Fibroblast of the conjunctiva (primary cell): Measurements from ENCODE around the gene PDE1A.
A peak's percentile ranks its signal among the peaks of the same experiment; 100 is the strongest.

Experiments used
- DNase-seq: peaks from one replicate; pipeline ENCODE4 v3.0.0-alpha.2; 2010; ENCODE audit warnings: low read depth

Gene PDE1A

GRCh38 chr2:182266909-182267308 lies 159.9 kb downstream of the PDE1A start:
- no peak for DNase-seq

GRCh38 chr2:182265718-182266117 lies 161.1 kb downstream of the PDE1A start:
- DNase-seq = no peak

- no peak for DNase-seq
Observed at GRCh38 chr2:182261860-182262387, 164.9 kb downstream of the PDE1A start.

GRCh38 chr2:182259629-182260150 lies 167.1 kb downstream of the PDE1A start:
- peak; percentile 36 for DNase-seq

- DNase-seq = no peak
Observed at GRCh38 chr2:182252534-182252933, 174.3 kb downstream of the PDE1A start.

GRCh38 chr2:182248898-182249297 lies 177.9 kb downstream of the PDE1A start:
- no peak for DNase-seq

GRCh38 chr2:182248362-182248761 lies 178.5 kb downstream of the PDE1A start:
- DNase-seq = no peak

- no peak for DNase-seq
Observed at GRCh38 chr2:182247831-182248230, 179.0 kb downstream of the PDE1A start.

GRCh38 chr2:182245963-182246362 lies 180.9 kb downstream of the PDE1A start:
- no peak for DNase-seq

- no peak for DNase-seq
Observed at GRCh38 chr2:182242609-182243008, 184.2 kb downstream of the PDE1A start.

- no peak for DNase-seq
Observed at GRCh38 chr2:182241936-182242335, 184.9 kb downstream of the PDE1A start.

GRCh38 chr2:182240862-182241371 lies 185.9 kb downstream of the PDE1A start:
- no peak for DNase-seq

- DNase-seq = no peak
Observed at GRCh38 chr2:182230561-182230960, 196.3 kb downstream of the PDE1A start.

GRCh38 chr2:182229297-182229696 lies 197.5 kb downstream of the PDE1A start:
- DNase-seq = no peak

- no peak for DNase-seq
Observed at GRCh38 chr2:182228741-182229140, 198.1 kb downstream of the PDE1A start.

- no peak for DNase-seq
Observed at GRCh38 chr2:182228073-182228473, 198.8 kb downstream of the PDE1A start.

- DNase-seq = no peak
Observed at GRCh38 chr2:182226807-182227206, 200.0 kb downstream of the PDE1A start.

GRCh38 chr2:182224669-182225068 lies 202.2 kb downstream of the PDE1A start:
- no peak for DNase-seq

GRCh38 chr2:182220998-182221397 lies 205.8 kb downstream of the PDE1A start:
- no peak for DNase-seq

GRCh38 chr2:182220335-182220734 lies 206.5 kb downstream of the PDE1A start:
- no peak for DNase-seq

- no peak for DNase-seq
Observed at GRCh38 chr2:182210669-182211068, 216.2 kb downstream of the PDE1A start.

GRCh38 chr2:182208421-182208820 lies 218.4 kb downstream of the PDE1A start:
- DNase-seq = no peak

GRCh38 chr2:182207049-182207746 lies 219.6 kb downstream of the PDE1A start:
- no peak for DNase-seq

GRCh38 chr2:182197529-182197928 lies 229.3 kb downstream of the PDE1A start:
- DNase-seq = no peak
